PC-3 (cell line): ENCODE results near the gene KSR1.

ENCODE experiments used
- EZH2 ChIP-seq: fragments of 300-600 bp; sonication (generic); IDR thresholded peaks from one replicate; pipeline ENCODE4 v1.6.1; 2017; ENCODE audit warnings: antibody characterized with exemption, mild to moderate bottlenecking, low read length; ENCODE audit not compliant: unreplicated experiment
- EZH2phosphoT487 ChIP-seq: fragments of 300-600 bp; sonication (generic); IDR thresholded peaks from 2 replicates; pipeline ENCODE4 v1.6.1; 2018; ENCODE audit warnings: mild to moderate bottlenecking, antibody characterized with exemption, low read length, borderline replicate concordance
- TF ChIP-seq, protein P1 (sequence below): fragments of 300-600 bp; sonication (generic); conservative IDR thresholded peaks from 2 replicates; pipeline ENCODE4 v1.5.1; 2017; ENCODE audit warnings: antibody characterized with exemption, low read depth, mild to moderate bottlenecking, low read length

DNA sequence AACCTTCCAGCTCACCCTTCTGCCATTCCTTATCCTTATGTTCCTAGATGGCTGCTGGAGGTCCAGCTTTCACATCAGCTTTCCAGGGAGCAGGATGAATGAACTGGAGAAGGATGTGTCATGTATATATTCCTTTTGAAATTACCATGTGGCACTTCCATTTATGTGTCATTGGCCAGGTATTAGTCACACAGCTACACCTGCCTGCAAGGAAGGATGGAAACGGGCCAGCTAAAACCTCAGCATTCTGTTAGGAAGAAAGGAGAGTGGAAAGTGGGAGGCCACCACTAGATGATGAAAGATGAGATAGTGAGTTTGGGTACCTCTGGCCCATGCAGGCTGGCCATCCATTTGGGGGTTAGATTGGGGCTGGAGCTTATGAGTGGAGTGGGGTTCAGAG, 67.5 kb downstream of the KSR1 start:
- no peak for TF ChIP-seq EZH2phosphoT487
- TF ChIP-seq, protein P1, sequence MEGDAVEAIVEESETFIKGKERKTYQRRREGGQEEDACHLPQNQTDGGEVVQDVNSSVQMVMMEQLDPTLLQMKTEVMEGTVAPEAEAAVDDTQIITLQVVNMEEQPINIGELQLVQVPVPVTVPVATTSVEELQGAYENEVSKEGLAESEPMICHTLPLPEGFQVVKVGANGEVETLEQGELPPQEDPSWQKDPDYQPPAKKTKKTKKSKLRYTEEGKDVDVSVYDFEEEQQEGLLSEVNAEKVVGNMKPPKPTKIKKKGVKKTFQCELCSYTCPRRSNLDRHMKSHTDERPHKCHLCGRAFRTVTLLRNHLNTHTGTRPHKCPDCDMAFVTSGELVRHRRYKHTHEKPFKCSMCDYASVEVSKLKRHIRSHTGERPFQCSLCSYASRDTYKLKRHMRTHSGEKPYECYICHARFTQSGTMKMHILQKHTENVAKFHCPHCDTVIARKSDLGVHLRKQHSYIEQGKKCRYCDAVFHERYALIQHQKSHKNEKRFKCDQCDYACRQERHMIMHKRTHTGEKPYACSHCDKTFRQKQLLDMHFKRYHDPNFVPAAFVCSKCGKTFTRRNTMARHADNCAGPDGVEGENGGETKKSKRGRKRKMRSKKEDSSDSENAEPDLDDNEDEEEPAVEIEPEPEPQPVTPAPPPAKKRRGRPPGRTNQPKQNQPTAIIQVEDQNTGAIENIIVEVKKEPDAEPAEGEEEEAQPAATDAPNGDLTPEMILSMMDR: no peak
- no peak for TF ChIP-seq EZH2
